ENCODE results near the gene USP3.

Gene USP3

DNA sequence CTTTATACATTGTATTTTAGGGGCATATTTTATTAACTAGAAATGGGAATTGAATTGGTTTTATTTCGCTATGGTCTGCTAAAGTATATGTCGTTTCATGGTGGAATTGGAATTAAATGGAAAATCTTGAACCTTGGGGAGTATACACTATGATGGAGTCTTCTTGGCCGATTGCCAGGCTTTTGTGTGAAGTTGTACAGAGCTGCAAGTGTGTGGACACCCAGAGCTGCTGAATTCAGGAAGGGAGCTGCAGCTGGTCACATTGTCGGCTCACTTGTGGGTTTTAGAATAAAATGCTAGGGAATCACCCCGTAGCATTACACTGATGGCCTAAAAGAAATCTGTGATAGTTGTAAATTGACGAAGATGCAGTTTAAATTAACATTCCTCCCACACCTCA is 35.1 kb downstream of the USP3 start:
- Histone ChIP-seq H3K27ac (ENCODE audit: insufficient read depth in 1 of 2, low read depth in 1 of 2, low read length in 2 of 2, poor library complexity in 1 of 2, severe bottlenecking in 2 of 2) (no peak overlapping the region), H3K4me3 (ENCODE audit: control insufficient read depth in 1 of 7, extremely low read depth in 1 of 7, insufficient read depth in 4 of 7, low read depth in 2 of 7, low read length in 6 of 7) (no peak overlapping the region), H3K4me1 (ENCODE audit: control extremely low read depth in 1 of 4, control insufficient read depth in 4 of 4, insufficient read depth in 4 of 4, low read length in 3 of 4) (peaks cover 3 to 30% (median 14%) of the 10 kb centered on the region in 4 experiments), H3K36me3 (ENCODE audit: control insufficient read depth in 4 of 4, insufficient read depth in 4 of 4, low read length in 3 of 4) (peaks cover 0 to 7% (median 5%) of the 10 kb centered on the region in 4 experiments), H3K9me3 (ENCODE audit: control extremely low read depth in 1 of 5, control insufficient read depth in 4 of 5, insufficient read depth in 2 of 5, low read depth in 1 of 5, low read length in 4 of 5) (no peaks in the 10 kb centered on the region), H3K27me3 (replicated peaks in 2 of 5; ENCODE audit: control insufficient read depth in 4 of 5, insufficient read depth in 5 of 5, low read length in 4 of 5) (no peaks in the 10 kb centered on the region)
- WGBS (ENCODE audit: insufficient coverage), result 42% methylated on average over 2 of the region's 6 CpGs
- ChIA-PET POLR2A (no interaction called here), CTCF (no interaction called here)
- DNase-seq, result peak in 2 of 3 donors; percentile 30 to 45

DNA sequence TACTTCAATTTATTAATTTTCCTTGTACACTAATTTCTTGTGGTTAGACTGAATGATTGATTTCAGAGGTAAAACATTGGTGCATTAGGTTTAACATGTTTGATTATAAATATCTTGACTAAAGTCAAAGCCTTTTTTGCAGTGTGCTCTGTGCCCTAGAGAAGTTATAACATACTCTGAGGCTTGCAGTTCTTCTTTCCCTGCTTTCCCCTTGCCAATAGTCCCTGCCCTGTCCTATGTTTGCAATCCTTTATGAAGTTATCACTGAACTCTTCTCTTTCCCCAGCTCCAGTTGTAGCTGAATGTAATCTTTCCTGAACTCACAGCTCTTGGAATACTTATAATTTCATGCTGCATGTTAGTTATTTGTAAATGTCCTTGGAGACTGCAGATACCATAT is 35.6 kb downstream of the USP3 start:
- CTCF ChIA-PET, result interaction anchor here (4.2 kb wide), 1 partner anchor 9 kb away, joined by 22 read pairs; no protein-coding TSS in a partner anchor
- H3K4me1 ChIP-seq (ENCODE audit: control extremely low read depth in 1 of 4, control insufficient read depth in 4 of 4, insufficient read depth in 4 of 4, low read length in 3 of 4), result peaks cover 4 to 34% (median 19%) of the 10 kb centered on the region in 4 experiments
- H3K27ac ChIP-seq (ENCODE audit: insufficient read depth in 1 of 2, low read depth in 1 of 2, low read length in 2 of 2, poor library complexity in 1 of 2, severe bottlenecking in 2 of 2), result no peak overlapping the region
- H3K4me3 ChIP-seq (ENCODE audit: control insufficient read depth in 1 of 7, extremely low read depth in 1 of 7, insufficient read depth in 4 of 7, low read depth in 2 of 7, low read length in 6 of 7), result no peak overlapping the region
- POLR2A ChIA-PET, result interaction anchor here (1.1 kb wide), 1 partner anchor 35 kb away, joined by 3 read pairs; no protein-coding TSS in a partner anchor
- no peaks in the 10 kb centered on the region for H3K9me3 ChIP-seq (ENCODE audit: control extremely low read depth in 1 of 5, control insufficient read depth in 4 of 5, insufficient read depth in 2 of 5, low read depth in 1 of 5, low read length in 4 of 5)
- no peak for DNase-seq
- no peaks in the 10 kb centered on the region for H3K27me3 ChIP-seq (replicated peaks in 2 of 5; ENCODE audit: control insufficient read depth in 4 of 5, insufficient read depth in 5 of 5, low read length in 4 of 5)
- H3K36me3 ChIP-seq (ENCODE audit: control insufficient read depth in 4 of 4, insufficient read depth in 4 of 4, low read length in 3 of 4), result peaks cover 0 to 7% (median 5%) of the 10 kb centered on the region in 4 experiments

GRCh38 chr15:63540449-63540848 is 36.1 kb downstream of the USP3 start:
- H3K27ac ChIP-seq (ENCODE audit: insufficient read depth in 1 of 2, low read depth in 1 of 2, low read length in 2 of 2, poor library complexity in 1 of 2, severe bottlenecking in 2 of 2), result no peak overlapping the region
- no peaks in the 10 kb centered on the region for H3K9me3 ChIP-seq (ENCODE audit: control extremely low read depth in 1 of 5, control insufficient read depth in 4 of 5, insufficient read depth in 2 of 5, low read depth in 1 of 5, low read length in 4 of 5)
- ChIA-PET POLR2A (interaction anchor here (1.1 kb wide), 1 partner anchor 35 kb away, joined by 3 read pairs; no protein-coding TSS in a partner anchor), CTCF (interaction anchor here (4.2 kb wide), 1 partner anchor 10 kb away, joined by 22 read pairs; no protein-coding TSS in a partner anchor)
- peaks cover 4 to 38% (median 23%) of the 10 kb centered on the region in 4 experiments for H3K4me1 ChIP-seq (ENCODE audit: control extremely low read depth in 1 of 4, control insufficient read depth in 4 of 4, insufficient read depth in 4 of 4, low read length in 3 of 4)
- H3K27me3 ChIP-seq (replicated peaks in 2 of 5; ENCODE audit: control insufficient read depth in 4 of 5, insufficient read depth in 5 of 5, low read length in 4 of 5), result no peaks in the 10 kb centered on the region
- no peak for DNase-seq
- no peak overlapping the region for H3K4me3 ChIP-seq (ENCODE audit: control insufficient read depth in 1 of 7, extremely low read depth in 1 of 7, insufficient read depth in 4 of 7, low read depth in 2 of 7, low read length in 6 of 7)
- WGBS (ENCODE audit: insufficient coverage), result 94% methylated on average over 2 of the region's 4 CpGs
- peaks cover 0 to 7% (median 4%) of the 10 kb centered on the region in 4 experiments for H3K36me3 ChIP-seq (ENCODE audit: control insufficient read depth in 4 of 4, insufficient read depth in 4 of 4, low read length in 3 of 4)

DNA sequence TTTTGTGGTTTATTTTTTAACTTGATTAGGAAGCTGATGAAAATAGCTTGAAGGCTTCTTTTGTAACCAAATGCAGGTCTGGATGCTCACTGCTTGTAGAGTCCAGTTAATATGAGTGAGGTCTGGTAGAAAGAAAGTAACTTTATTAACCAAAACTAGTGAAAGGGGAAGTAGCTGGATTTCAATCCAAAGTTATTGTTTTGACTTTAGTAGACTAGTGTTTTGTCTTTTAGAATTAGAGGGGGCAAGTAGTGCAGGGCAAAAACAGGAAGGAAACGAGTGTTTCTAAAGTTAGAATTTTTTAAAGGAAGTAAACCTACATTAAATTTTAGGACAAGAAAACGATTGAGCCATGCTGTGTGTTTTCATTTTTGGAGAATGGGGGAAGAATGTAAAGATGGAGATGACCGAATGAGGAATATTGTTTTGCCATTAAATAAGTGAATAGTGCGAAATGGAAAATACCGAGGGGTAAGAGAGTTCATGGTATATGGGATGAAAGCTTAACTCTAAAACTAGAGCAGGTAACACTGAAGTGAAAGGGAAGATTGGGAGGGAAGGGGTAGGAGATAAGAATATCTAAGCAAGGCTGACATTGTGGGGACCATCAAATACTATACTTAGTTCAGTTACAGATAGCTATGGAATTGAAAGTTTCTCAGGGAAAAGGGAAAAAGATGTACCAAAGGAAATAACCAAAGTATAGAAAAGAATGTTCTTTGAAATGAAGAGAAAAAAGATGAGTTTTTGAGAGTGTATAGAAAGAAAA is 40.0 kb downstream of the USP3 start:
- H3K4me3 ChIP-seq (ENCODE audit: control insufficient read depth in 1 of 7, extremely low read depth in 1 of 7, insufficient read depth in 4 of 7, low read depth in 2 of 7, low read length in 6 of 7), result peak overlapping the region in 5 of 7 experiments; percentile 22 to 56 (median 51)
- H3K9me3 ChIP-seq (ENCODE audit: control extremely low read depth in 1 of 5, control insufficient read depth in 4 of 5, insufficient read depth in 2 of 5, low read depth in 1 of 5, low read length in 4 of 5), result no peaks in the 10 kb centered on the region
- DNase-seq, result peak; percentile 30 to 84 (median 77)
- no peaks in the 10 kb centered on the region for H3K27me3 ChIP-seq (replicated peaks in 2 of 5; ENCODE audit: control insufficient read depth in 4 of 5, insufficient read depth in 5 of 5, low read length in 4 of 5)
- WGBS (ENCODE audit: insufficient coverage), result 22% methylated on average over 5 of the region's 5 CpGs
- POLR2A ChIA-PET, result interaction anchor here (0.6 to 0.7 kb wide), 2 partner anchors 15 to 60 kb away, joined by 4 to 5 read pairs; no protein-coding TSS in a partner anchor
- H3K4me1 ChIP-seq (ENCODE audit: control extremely low read depth in 1 of 4, control insufficient read depth in 4 of 4, insufficient read depth in 4 of 4, low read length in 3 of 4), result peaks cover 4 to 44% (median 27%) of the 10 kb centered on the region in 4 experiments
- CTCF ChIA-PET, result interaction anchor here (0.7 to 4.2 kb wide), 8 partner anchors 9 to 81 kb away, joined by 3 to 22 read pairs (median 4); partner anchors contain the start of gene USP3
- peaks cover 0 to 7% (median 0%) of the 10 kb centered on the region in 4 experiments for H3K36me3 ChIP-seq (ENCODE audit: control insufficient read depth in 4 of 4, insufficient read depth in 4 of 4, low read length in 3 of 4)
- no peak overlapping the region for H3K27ac ChIP-seq (ENCODE audit: insufficient read depth in 1 of 2, low read depth in 1 of 2, low read length in 2 of 2, poor library complexity in 1 of 2, severe bottlenecking in 2 of 2)

DNA sequence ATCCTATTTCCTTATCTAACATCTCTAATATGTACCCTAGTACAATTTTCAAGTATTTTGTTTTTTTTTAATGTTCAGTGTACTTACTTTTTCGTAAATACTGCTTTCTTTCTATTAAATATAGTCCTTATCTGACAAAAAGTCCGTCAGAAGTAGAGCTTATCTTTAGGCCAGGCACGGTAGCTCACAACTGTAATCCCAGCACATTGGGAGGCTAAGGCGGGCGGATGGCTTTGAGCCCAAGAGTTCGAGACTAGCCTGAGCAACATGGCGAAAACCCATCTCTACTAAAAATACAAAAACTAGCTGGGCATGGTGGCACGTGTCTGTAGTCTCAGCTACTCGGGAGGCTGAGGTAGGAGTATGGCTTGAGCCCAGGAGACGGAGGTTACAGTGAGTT is 41.1 kb downstream of the USP3 start:
- WGBS (ENCODE audit: insufficient coverage), result 98% methylated on average over 7 of the region's 10 CpGs
- peak in 1 of 3 donors; percentile 41 for DNase-seq
- POLR2A ChIA-PET, result no interaction called here

GRCh38 chr15:63551400-63551799 is 47.0 kb downstream of the USP3 start:
- CTCF ChIA-PET, result no interaction called here
- peaks cover 0 to 7% (median 5%) of the 10 kb centered on the region in 4 experiments for H3K36me3 ChIP-seq (ENCODE audit: control insufficient read depth in 4 of 4, insufficient read depth in 4 of 4, low read length in 3 of 4)
- no peak overlapping the region for H3K4me3 ChIP-seq (ENCODE audit: control insufficient read depth in 1 of 7, extremely low read depth in 1 of 7, insufficient read depth in 4 of 7, low read depth in 2 of 7, low read length in 6 of 7)
- DNase-seq, result no peak
- peaks cover 0 to 14% (median 2%) of the 10 kb centered on the region in 4 experiments for H3K4me1 ChIP-seq (ENCODE audit: control extremely low read depth in 1 of 4, control insufficient read depth in 4 of 4, insufficient read depth in 4 of 4, low read length in 3 of 4)
- H3K27ac ChIP-seq (ENCODE audit: insufficient read depth in 1 of 2, low read depth in 1 of 2, low read length in 2 of 2, poor library complexity in 1 of 2, severe bottlenecking in 2 of 2), result no peak overlapping the region
- no peaks in the 10 kb centered on the region for H3K9me3 ChIP-seq (ENCODE audit: control extremely low read depth in 1 of 5, control insufficient read depth in 4 of 5, insufficient read depth in 2 of 5, low read depth in 1 of 5, low read length in 4 of 5)
- no CpG with 5 or more reads among the region's 1 CpG for WGBS (ENCODE audit: insufficient coverage)
- POLR2A ChIA-PET, result no interaction called here
- H3K27me3 ChIP-seq (replicated peaks in 2 of 5; ENCODE audit: control insufficient read depth in 4 of 5, insufficient read depth in 5 of 5, low read length in 4 of 5), result peaks cover 0 to 2% (median 0%) of the 10 kb centered on the region in 5 experiments

More for the DNA sequence above, 41.1 kb downstream of the USP3 start:
- Histone ChIP-seq H3K27ac (ENCODE audit: insufficient read depth in 1 of 2, low read depth in 1 of 2, low read length in 2 of 2, poor library complexity in 1 of 2, severe bottlenecking in 2 of 2) (no peak overlapping the region), H3K36me3 (ENCODE audit: control insufficient read depth in 4 of 4, insufficient read depth in 4 of 4, low read length in 3 of 4) (peaks cover 0 to 6% (median 0%) of the 10 kb centered on the region in 4 experiments), H3K4me3 (ENCODE audit: control insufficient read depth in 1 of 7, extremely low read depth in 1 of 7, insufficient read depth in 4 of 7, low read depth in 2 of 7, low read length in 6 of 7) (no peak overlapping the region), H3K4me1 (ENCODE audit: control extremely low read depth in 1 of 4, control insufficient read depth in 4 of 4, insufficient read depth in 4 of 4, low read length in 3 of 4) (peaks cover 4 to 33% (median 20%) of the 10 kb centered on the region in 4 experiments), H3K9me3 (ENCODE audit: control extremely low read depth in 1 of 5, control insufficient read depth in 4 of 5, insufficient read depth in 2 of 5, low read depth in 1 of 5, low read length in 4 of 5) (no peaks in the 10 kb centered on the region), H3K27me3 (replicated peaks in 2 of 5; ENCODE audit: control insufficient read depth in 4 of 5, insufficient read depth in 5 of 5, low read length in 4 of 5) (no peaks in the 10 kb centered on the region)
- CTCF ChIA-PET, result interaction anchor here (0.9 to 2.2 kb wide), 7 partner anchors 8 to 58 kb away, joined by 3 to 10 read pairs (median 4); partner anchors contain the start of gene USP3
